Activated CD4-positive, CD25-positive, alpha-beta regulatory T cell treated with anti-CD3 and anti-CD28 coated beads, Interleukin-2, amount 50 U/mL, for 72 hours (primary cell): ENCODE results near the gene COL6A3.

ENCODE experiments used
- DNase-seq: peaks from one replicate; pipeline ENCODE4 v3.0.0; 2021

The COL6A3 gene

GRCh38 chr2:237289139-237289538 lies 124.8 kb downstream of the COL6A3 start:
- DNase-seq, result no peak

- no peak for DNase-seq
Measured at GRCh38 chr2:237287872-237288271, 126.1 kb downstream of the COL6A3 start.

- DNase-seq, result no peak
Measured at GRCh38 chr2:237283131-237283928, 130.6 kb downstream of the COL6A3 start.

GRCh38 chr2:237282568-237283128 lies 131.3 kb downstream of the COL6A3 start:
- no peak for DNase-seq

GRCh38 chr2:237281836-237282306 lies 132.1 kb downstream of the COL6A3 start:
- no peak for DNase-seq

- DNase-seq, result no peak
Measured at GRCh38 chr2:237280939-237281338, 133.0 kb downstream of the COL6A3 start.

- DNase-seq, result no peak
Measured at GRCh38 chr2:237280229-237280628, 133.7 kb downstream of the COL6A3 start.

- no peak for DNase-seq
Measured at GRCh38 chr2:237279012-237279768, 134.8 kb downstream of the COL6A3 start.

- no peak for DNase-seq
Measured at GRCh38 chr2:237278568-237278967, 135.4 kb downstream of the COL6A3 start.

GRCh38 chr2:237276716-237277490 lies 137.1 kb downstream of the COL6A3 start:
- no peak for DNase-seq
